NOMO-1 (cell line): ENCODE results near the gene ADISSP.

Experiments used
- DNase-seq, 2 experiments: peaks; one replicate each; lab custom pipeline; 2025; ENCODE audit not compliant: unreplicated experiment in 2 of 2; lab: John Stamatoyannopoulos, UW

Gene ADISSP

DNA sequence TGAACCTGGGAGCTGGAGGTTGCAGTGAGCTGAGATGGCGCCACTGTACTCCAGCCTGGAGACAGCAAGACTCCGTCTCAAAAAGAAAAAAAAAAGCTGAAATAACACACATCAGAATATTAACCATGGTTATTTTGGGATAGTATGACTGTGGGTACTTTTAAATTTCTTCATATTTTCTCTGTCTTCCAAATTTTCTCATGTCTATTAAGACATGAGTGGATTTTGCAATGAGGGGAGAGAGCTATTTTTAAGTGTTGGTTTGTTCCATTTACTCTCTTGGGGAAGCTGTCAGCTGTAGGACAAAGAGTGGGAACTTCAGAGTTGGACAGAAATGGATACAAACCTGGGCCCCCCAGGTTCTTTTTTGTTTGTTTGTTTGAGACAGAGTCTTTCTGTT lies 10.3 kb downstream of the ADISSP start:
- peak in 1 of 2 experiments; percentile 36 for DNase-seq

DNA sequence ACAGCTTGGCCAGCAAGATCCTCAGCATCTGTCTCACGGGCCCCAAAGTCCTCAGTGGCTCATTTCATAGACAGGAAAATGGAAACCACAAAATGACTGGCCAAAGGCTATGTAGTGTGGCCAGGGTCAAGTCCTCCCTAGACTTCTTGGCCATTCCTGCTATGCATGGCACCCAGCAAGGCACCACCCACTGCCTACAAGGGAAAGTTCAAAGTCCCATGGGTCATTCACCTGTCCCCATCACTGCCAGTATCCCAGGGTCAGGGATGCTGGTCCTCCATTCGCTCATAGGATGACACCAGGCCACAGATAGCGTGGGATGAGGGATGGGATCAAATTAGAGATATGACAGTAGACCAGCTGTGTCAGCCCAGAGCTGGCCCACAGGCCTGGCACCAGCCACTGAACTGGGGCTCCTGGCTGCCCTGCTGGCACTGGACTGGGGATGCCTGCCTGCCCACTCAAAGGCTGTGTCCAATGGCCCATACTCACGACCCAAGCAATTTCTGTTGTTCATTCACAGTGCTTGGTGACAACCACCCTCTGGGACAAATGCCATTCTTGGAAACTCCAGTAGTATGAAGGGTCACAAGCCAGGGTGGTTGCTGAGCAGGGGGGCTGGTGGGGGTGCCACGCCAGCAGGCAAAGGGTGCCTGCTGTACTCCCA lies 11.6 kb downstream of the ADISSP start:
- DNase-seq: no peak

- no peak for DNase-seq
Observed at GRCh38 chr20:3755269-3755668, 12.3 kb downstream of the ADISSP start.

GRCh38 chr20:3754276-3754630 lies 13.3 kb downstream of the ADISSP start:
- no peak for DNase-seq

- no peak for DNase-seq
Observed at GRCh38 chr20:3753501-3754275, 13.9 kb downstream of the ADISSP start.

GRCh38 chr20:3753098-3753497 lies 14.5 kb downstream of the ADISSP start:
- DNase-seq: peak in 1 of 2 experiments; percentile 58

GRCh38 chr20:3752386-3752759 lies 15.2 kb downstream of the ADISSP start:
- no peak for DNase-seq

DNA sequence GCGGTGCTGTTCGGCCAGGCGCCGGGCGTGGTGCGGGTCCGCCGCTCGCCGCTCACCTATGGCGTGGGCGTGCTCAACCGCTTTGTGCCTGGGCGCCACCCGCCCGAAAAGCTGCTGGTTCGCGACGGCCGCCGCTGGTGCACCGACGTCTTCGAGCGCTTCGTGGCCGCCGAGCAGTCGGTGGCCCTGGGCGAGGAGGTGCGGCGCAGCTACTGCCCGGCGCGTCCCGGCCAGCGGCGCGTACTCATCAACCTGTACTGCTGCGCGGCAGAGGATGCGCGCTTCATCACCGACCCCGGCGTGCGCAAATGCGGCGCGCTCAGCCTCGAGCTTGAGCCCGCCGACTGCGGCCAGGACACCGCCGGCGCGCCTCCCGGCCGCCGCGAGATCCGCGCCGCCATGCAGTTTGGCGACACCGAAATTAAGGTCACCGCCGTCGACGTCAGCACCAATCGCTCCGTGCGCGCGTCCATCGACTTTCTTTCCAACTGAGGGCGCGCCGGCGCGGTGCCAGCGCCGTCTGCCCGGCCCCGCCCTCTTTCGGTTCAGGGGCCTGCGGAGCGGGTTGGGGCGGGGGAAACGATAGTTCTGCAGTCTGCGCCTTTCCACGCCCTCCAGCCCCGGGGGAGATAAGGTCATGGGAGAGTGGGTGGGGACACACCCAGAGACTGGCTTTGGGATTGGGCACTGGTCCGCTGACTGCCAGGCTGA lies 15.7 kb downstream of the ADISSP start:
- DNase-seq: no peak

DNA sequence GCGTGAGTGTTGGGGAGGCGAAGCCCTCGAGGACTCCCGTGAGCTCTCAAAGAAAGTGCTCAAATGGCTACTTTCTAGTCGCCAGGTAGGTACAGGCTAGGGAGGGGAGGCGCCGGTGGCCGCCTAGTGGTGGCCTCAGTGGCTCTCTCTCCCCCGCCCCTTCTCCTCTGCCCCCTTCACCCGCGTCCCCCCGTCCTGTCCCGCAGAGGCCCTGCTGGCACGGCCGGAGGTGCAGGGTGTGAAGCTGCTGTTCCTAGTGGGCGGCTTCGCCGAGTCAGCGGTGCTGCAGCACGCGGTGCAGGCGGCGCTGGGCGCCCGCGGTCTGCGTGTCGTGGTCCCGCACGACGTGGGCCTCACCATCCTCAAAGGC lies 16.3 kb downstream of the ADISSP start:
- DNase-seq: no peak

DNA sequence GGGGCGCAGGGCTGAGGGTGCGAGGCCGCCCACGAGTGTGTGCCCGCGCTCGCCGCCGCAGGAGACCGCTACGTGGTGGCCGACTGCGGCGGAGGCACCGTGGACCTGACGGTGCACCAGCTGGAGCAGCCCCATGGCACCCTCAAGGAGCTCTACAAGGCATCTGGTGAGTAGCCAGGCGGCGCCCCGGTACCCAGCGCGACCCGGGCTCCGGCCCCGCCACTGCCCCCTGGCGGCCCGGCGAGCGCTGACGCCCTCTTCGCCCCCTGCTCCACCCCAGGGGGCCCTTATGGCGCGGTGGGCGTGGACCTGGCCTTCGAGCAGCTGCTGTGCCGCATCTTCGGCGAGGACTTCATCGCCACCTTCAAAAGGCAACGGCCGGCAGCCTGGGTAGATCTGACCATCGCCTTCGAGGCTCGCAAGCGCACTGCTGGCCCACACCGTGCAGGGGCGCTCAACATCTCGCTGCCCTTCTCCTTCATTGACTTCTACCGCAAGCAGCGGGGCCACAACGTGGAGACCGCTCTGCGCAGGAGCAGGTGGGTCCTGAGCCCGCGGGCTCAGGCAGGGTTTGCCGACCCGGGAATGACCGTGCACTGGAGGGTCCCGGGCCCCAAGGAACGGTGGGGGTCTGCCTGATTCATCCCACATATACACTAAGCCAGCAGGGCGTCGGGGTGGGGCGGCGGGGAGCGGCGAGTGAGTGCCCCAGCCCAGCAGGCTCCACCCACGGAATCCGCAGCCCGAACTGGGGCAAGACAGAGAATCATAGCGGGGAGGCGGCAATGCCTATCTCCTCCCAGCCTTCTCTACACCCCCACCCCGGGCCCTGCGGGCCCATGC lies 17.6 kb downstream of the ADISSP start:
- no peak for DNase-seq

GRCh38 chr20:3749087-3749688 lies 18.4 kb downstream of the ADISSP start:
- no peak for DNase-seq

DNA sequence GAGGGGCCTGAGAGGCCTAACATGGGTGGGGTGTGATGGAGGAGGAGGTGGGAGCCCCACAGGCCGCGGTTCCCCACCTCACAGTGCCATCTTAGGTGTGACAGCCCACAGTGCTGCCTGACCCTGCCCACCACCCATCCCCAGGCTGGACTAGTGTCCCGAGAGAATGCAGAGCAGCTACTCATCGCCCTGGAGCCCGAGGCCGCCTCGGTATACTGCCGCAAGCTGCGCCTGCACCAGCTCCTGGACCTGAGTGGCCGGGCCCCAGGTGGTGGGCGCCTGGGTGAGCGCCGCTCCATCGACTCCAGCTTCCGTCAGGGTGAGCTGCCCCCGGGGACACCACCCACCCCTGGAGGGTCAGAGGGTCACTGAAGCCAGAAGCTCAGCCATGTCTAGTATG lies 19.5 kb downstream of the ADISSP start:
- no peak for DNase-seq

DNA sequence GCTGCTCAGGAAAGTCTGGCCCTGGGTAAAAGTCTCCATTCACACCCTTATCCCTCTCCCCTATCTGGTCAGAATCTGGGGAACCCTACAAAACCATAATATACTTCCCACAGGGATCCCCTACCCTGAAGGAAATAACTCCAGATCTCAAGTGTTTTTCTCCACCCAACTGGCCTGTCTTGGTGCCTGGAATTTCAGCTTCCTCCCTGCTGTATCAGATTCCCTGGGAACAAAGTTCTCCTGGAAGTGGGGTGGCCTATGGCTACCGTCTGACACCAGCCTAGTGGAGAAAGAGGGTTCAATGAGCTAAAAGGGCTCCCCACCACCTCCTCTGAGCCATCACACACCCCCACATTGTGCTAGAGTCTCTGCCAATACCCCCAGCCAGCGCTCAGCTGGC lies 20.1 kb downstream of the ADISSP start:
- no peak for DNase-seq

GRCh38 chr20:3745686-3746173 lies 21.8 kb downstream of the ADISSP start:
- DNase-seq: no peak

GRCh38 chr20:3744806-3745685 lies 22.5 kb downstream of the ADISSP start:
- no peak for DNase-seq

DNA sequence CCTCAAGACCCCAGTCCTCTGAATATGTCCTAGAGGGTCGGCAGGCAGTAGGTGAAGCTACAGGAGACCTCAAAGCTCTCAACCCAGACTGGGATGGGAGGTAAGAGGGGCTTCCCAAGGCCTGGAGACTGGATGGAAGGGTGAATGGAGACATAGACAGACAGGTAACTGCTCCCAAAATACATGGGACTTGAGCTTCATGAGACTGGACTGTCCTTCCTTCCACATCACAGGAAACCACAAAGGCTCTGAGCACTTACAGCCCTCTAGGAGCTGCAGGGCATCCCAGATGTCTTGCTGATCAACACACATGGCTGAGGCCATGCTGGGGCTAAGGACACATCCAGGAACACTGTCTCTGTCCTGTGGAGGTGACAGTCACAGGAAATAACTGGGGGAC lies 23.5 kb downstream of the ADISSP start:
- DNase-seq: no peak

- DNase-seq: no peak
Observed at GRCh38 chr20:3743251-3743650, 24.3 kb downstream of the ADISSP start.

GRCh38 chr20:3741836-3742458 lies 25.6 kb downstream of the ADISSP start:
- no peak for DNase-seq
